ENCODE results near the gene RSPH9.

- TF ChIP-seq POLR2AphosphoS5 (IDR thresholded peaks at IDR 0.05; ENCODE audit: low read depth, low read length): no peak
- no peak for TF ChIP-seq CTCF (IDR thresholded peaks at IDR 0.05)
Measured at GRCh38 chr6:43674921-43675320, 30.1 kb downstream of the RSPH9 start.
